ENCODE data around the gene ZBTB45. TPM values are rescaled to one million over a fixed set of nuclear protein-coding genes. Genes with fewer than 3 reads are reported as not detected.

Gene ZBTB45
- total and polyA plus RNA-seq, 9 of the 15 experiments (the other 6 are each of a cell fraction or from before 2014, with no cell fraction given), result 0.08 to 16.1 (median 1.8) TPM

DNA sequence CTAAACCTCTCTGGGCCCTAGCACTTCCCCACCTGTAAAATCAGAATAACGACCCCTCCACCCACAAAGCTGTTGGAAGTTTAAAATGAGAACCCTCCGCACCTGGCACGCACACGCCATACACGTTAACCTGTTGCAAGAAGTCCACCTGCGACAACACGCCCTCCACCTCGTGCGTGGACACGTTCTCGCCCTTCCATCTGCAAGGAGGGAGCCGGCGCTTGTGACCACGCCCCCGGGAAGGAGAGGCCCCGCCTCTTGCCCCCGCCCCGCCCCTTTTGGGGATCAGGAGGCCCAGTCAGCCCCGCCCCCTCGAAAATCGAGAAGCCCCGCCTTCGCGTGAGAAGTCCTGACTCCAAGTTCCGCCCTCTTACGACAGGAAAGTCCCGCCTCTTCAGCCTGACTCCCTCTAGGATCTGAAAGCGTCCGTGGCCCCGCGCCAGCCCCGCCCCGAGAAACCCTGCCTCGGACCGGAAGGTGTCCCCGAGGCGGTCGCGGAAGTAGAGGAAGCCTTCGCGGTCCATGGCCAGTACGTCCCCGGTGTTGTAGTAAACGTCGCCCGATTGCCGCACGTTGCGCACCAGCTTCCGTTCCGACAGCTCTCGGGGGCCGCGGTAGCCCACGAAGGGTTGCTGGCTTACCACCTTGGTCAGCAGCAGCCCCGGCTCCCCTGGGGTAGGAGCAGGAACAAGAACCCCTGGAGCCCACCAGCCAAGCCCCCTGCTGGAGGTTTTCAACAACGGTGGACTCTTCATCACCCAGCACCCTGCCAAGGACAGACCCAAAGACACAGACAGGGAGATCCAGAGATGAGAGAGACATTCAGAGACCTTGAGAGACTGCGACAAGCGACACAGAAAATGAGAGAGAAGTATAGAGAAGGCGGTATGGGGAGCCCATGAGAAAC is 20.3 kb downstream of the ZBTB45 start (continued):
- TF ChIP-seq, protein P1, sequence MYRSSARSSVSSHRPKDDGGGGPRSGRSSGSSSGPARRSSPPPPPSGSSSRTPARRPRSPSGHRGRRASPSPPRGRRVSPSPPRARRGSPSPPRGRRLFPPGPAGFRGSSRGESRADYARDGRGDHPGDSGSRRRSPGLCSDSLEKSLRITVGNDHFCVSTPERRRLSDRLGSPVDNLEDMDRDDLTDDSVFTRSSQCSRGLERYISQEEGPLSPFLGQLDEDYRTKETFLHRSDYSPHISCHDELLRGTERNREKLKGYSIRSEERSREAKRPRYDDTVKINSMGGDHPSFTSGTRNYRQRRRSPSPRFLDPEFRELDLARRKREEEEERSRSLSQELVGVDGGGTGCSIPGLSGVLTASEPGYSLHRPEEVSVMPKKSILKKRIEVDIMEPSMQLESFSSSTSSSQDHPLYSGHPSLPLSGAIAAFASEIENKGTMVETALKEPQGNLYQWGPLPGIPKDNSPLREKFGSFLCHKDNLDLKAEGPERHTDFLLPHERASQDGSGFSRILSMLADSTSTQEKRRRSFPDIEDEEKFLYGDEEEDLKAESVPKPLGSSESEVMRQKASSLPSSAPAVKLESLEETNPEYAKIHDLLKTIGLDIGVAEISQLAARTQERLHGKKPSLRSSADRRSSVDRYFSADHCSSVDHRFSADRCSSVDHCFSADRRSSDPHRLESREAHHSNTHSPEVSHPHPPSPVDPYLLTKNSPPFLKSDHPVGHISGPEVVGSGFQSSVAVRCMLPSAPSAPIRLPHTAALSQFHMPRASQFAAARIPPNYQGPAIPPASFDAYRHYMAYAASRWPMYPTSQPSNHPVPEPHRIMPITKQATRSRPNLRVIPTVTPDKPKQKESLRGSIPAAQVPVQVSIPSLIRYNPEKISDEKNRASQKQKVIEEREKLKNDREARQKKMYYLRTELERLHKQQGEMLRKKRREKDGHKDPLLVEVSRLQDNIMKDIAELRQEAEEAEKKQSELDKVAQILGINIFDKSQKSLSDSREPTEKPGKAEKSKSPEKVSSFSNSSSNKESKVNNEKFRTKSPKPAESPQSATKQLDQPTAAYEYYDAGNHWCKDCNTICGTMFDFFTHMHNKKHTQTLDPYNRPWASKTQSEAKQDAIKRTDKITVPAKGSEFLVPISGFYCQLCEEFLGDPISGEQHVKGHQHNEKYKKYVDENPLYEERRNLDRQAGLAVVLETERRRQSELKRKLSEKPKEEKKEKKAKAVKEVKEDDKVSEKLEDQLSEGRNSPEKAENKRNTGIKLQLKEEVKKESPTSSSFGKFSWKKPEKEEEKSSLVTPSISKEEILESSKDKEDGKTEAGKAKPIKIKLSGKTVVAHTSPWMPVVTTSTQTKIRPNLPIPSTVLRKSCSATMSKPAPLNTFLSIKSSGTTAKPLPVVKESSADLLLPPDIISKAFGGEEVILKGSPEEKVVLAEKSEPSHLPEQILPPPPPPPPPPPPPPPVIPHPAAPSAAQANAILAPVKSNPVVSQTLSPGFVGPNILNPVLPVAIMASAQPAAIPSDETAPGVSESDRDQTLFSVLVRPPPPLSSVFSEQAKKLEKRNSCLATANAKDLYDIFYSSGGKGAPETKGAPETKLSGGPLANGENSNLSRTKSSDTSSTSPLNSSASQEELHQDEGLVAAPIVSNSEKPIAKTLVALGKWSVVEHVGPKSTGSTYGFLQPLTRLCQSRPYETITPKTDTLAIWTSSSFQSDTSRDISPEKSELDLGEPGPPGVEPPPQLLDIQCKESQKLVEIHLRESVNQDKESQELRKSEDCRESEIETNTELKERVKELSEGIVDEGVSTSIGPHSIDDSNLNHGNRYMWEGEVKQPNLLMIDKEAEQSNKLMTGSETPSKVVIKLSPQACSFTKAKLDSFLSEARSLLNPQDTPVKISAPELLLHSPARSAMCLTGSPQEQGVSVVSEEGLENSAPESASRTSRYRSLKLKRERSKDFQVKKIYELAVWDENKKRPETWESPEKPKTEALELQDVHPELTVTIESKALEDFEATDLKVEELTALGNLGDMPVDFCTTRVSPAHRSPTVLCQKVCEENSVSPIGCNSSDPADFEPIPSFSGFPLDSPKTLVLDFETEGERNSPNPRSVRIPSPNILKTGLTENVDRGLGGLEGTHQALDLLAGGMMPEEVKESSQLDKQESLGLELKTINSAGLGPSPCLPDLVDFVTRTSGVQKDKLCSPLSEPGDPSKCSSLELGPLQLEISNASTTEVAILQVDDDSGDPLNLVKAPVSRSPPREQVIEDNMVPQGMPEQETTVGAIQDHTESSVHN (IDR thresholded peaks at IDR 0.05; ENCODE audit: borderline replicate concordance in 1 of 2, low read depth in 1 of 2), result no peak
- TF ChIP-seq, protein P2, sequence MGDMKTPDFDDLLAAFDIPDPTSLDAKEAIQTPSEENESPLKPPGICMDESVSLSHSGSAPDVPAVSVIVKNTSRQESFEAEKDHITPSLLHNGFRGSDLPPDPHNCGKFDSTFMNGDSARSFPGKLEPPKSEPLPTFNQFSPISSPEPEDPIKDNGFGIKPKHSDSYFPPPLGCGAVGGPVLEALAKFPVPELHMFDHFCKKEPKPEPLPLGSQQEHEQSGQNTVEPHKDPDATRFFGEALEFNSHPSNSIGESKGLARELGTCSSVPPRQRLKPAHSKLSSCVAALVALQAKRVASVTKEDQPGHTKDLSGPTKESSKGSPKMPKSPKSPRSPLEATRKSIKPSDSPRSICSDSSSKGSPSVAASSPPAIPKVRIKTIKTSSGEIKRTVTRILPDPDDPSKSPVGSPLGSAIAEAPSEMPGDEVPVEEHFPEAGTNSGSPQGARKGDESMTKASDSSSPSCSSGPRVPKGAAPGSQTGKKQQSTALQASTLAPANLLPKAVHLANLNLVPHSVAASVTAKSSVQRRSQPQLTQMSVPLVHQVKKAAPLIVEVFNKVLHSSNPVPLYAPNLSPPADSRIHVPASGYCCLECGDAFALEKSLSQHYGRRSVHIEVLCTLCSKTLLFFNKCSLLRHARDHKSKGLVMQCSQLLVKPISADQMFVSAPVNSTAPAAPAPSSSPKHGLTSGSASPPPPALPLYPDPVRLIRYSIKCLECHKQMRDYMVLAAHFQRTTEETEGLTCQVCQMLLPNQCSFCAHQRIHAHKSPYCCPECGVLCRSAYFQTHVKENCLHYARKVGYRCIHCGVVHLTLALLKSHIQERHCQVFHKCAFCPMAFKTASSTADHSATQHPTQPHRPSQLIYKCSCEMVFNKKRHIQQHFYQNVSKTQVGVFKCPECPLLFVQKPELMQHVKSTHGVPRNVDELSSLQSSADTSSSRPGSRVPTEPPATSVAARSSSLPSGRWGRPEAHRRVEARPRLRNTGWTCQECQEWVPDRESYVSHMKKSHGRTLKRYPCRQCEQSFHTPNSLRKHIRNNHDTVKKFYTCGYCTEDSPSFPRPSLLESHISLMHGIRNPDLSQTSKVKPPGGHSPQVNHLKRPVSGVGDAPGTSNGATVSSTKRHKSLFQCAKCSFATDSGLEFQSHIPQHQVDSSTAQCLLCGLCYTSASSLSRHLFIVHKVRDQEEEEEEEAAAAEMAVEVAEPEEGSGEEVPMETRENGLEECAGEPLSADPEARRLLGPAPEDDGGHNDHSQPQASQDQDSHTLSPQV (IDR thresholded peaks at IDR 0.05), result no peak
- peak; percentile 56 for TF ChIP-seq TEAD4 (IDR thresholded peaks at IDR 0.05; ENCODE audit: low read length)
- no peak for TF ChIP-seq TEAD4 (CRISPR knock-in tag; IDR thresholded peaks at IDR 0.05; ENCODE audit: borderline replicate concordance)
- TF ChIP-seq KLF16 (IDR thresholded peaks at IDR 0.05), result no peak
- peak; percentile 83; the same call in 1 of the 2 replicates for TF ChIP-seq TCF7 (IDR thresholded peaks at IDR 0.05; ENCODE audit: borderline replicate concordance)
- no peak for TF ChIP-seq PCBP1 (IDR thresholded peaks at IDR 0.05; ENCODE audit: low read depth, low read length, poor library complexity, severe bottlenecking)
- no peak for TF ChIP-seq RBM25 (IDR thresholded peaks at IDR 0.05; ENCODE audit: low read depth, low read length, severe bottlenecking)
- no peak for TF ChIP-seq BRD4 (IDR thresholded peaks at IDR 0.05)
- peak; percentile 44; the same call in 1 of the 2 replicates for TF ChIP-seq TRIM25 (IDR thresholded peaks at IDR 0.05; ENCODE audit: borderline replicate concordance)
- no peak for TF ChIP-seq MCM2 (IDR thresholded peaks at IDR 0.05; ENCODE audit: low read depth)
- TF ChIP-seq KLF6 (CRISPR knock-in tag; IDR thresholded peaks at IDR 0.05; ENCODE audit: borderline replicate concordance), result peak; percentile 10; the same call in 1 of the 2 replicates

All from K562 (cell line).